ENCODE measurements around the gene PALM3.

GRCh38 chr19:14105680-14106079 lies 43.8 kb upstream of the PALM3 start:
- TF ChIP-seq POLR2AphosphoS5 (IDR thresholded peaks at IDR 0.05; ENCODE audit: insufficient read depth, low read depth, low read length), result no peak
- TF ChIP-seq MYC (IDR thresholded peaks at IDR 0.05; ENCODE audit: low read depth, low read length), result no peak
- TF ChIP-seq, protein P1, sequence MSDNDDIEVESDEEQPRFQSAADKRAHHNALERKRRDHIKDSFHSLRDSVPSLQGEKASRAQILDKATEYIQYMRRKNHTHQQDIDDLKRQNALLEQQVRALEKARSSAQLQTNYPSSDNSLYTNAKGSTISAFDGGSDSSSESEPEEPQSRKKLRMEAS (IDR thresholded peaks at IDR 0.05; ENCODE audit: insufficient read depth, insufficient read length), result no peak

All from endothelial cell of umbilical vein (primary cell).